Psoas muscle (tissue), 8 donors: ENCODE measurements around the gene TALDO1. TPM values are rescaled to one million over a fixed set of nuclear protein-coding genes. Genes with fewer than 3 reads are reported as not detected.

Source experiments
- ATAC-seq, 4 donors: fragments of 200-7000 bp; cut with Tn5 transposase; one replicate each; pipeline ENCODE4 v1.9.1; 2020; ENCODE audit warnings: moderate library complexity in 3 of 4, mild to moderate bottlenecking in 2 of 4
- DNase-seq, 2 donors: peaks; one replicate each; pipeline ENCODE4 v3.0.0-alpha.2; 2020
- H3K27ac ChIP-seq: fragments of 200-600 bp; one replicate; pipeline ENCODE4 v1.8.0; 2022
- H3K27me3 ChIP-seq, 3 donors: fragments of 200-600 bp in 1 of 3; one replicate each; pipeline versions ENCODE4 v1.6.1 to v1.8.0; 2013 to 2022; ENCODE audit warnings: low read length in 2 of 3, mild to moderate bottlenecking in 2 of 3, moderate library complexity in 1 of 3; ENCODE audit not compliant: insufficient read depth in 3 of 3
- H3K36me3 ChIP-seq, 2 donors: fragments of 200-600 bp in 1 of 2; one replicate each; pipeline versions ENCODE4 v1.6.1 to v1.8.0; 2013 to 2022; ENCODE audit warnings: low read depth in 1 of 2, mild to moderate bottlenecking in 1 of 2, moderate library complexity in 1 of 2; ENCODE audit not compliant: insufficient read depth in 1 of 2
- H3K4me1 ChIP-seq: fragments of 200-600 bp; one replicate; pipeline ENCODE4 v1.8.0; 2022
- H3K4me3 ChIP-seq: fragments of 200-600 bp; one replicate; pipeline ENCODE4 v1.8.0; 2022; ENCODE audit warnings: mild to moderate bottlenecking
- H3K9me3 ChIP-seq: fragments of 200-600 bp; one replicate; pipeline ENCODE4 v1.8.0; 2022
- WGBS, 3 donors: extraction: QIAGEN DNeasy Blood & Tissue Kit; methylation state at CpG; one replicate each; pipeline versions ENCODE4 v1.1.6 to v1.1.7; 2013; 5-methylcytosine and 5-hydroxymethylcytosine counted together
- intact Hi-C, 2 donors: fragments of 100-400 bp; cut with DNase I; formaldehyde crosslinking; loops; one replicate each; pipeline versions ENCODE4 v1.11.0 to v1.14.2; 2022
- polyA plus RNA-seq, 3 donors: library from polyadenylated mRNA; stranded (reverse); fragments of 200-250 nt; gene quantifications; one replicate each; pipeline ENCODE4 v1.2.3, GENCODE V29; 2013
- total RNA-seq, 4 donors: library from RNA; stranded (reverse); fragmentation: NEBNext Ultra II Directional in 2 of 4; extraction: Animal tissue kit (Norgen Biotek cat#: 25700) in 2 of 4; gene quantifications; one replicate each; pipeline versions ENCODE4 v1.2.1 to v1.2.4, GENCODE V29; 2021 to 2023
- TF ChIP-seq, protein P1 (sequence below): fragments of 200-600 bp; IDR thresholded peaks from one replicate; pipeline ENCODE4 v1.8.0; 2022; ENCODE audit warnings: antibody characterized with exemption
- donor health status: healthy with polysubstance abuse.
- donor health status: DM: no; HTN: no; CAD: no; lungs with moderate emphysema.
- donor health status: Bipolar disorder and iron deficiency.
- donor health status: healthy.
- donor health status: DM: yes; HTN: yes; CAD: no.
- donor health status: DM: no; HTN: no; CAD: no.
- donor health status: DM: no; HTN: no; CAD: no.
- donor health status: DM: yes; HTN: yes; CAD: no.

The TALDO1 gene
- total and polyA plus RNA-seq, 7 donors, result 58.7 to 140 (median 77.7) TPM

DNA sequence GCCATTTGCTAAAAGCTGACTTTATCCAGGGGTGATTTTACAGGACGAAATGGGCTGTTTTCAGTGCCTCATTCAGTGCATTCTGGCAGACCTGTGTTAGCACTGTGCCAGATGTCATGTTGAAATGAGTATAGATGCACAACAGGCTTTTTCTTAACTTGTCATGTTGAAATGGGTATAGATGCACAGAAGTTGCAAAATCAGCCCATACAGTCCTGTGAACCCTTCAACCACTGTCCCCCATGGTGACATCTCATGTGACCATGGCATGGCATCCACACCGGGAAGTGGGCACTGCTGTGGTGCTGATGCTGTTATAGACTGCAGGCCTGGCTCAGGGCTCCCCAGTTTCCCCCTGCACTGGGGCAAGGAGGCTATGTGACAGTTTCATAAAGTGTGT lies 2.5 kb downstream of the TALDO1 start:
- intact Hi-C loops, result no loop called here
- H3K4me3 ChIP-seq, result peak overlapping the region; percentile 94
- H3K27ac ChIP-seq, result no peak overlapping the region
- H3K4me1 ChIP-seq, result peaks cover 25% of the 10 kb centered on the region
- WGBS, 3 donors, result 59 to 86% (median 84%) methylated on average over 2 of the region's 2 CpGs
- TF ChIP-seq, protein P1, sequence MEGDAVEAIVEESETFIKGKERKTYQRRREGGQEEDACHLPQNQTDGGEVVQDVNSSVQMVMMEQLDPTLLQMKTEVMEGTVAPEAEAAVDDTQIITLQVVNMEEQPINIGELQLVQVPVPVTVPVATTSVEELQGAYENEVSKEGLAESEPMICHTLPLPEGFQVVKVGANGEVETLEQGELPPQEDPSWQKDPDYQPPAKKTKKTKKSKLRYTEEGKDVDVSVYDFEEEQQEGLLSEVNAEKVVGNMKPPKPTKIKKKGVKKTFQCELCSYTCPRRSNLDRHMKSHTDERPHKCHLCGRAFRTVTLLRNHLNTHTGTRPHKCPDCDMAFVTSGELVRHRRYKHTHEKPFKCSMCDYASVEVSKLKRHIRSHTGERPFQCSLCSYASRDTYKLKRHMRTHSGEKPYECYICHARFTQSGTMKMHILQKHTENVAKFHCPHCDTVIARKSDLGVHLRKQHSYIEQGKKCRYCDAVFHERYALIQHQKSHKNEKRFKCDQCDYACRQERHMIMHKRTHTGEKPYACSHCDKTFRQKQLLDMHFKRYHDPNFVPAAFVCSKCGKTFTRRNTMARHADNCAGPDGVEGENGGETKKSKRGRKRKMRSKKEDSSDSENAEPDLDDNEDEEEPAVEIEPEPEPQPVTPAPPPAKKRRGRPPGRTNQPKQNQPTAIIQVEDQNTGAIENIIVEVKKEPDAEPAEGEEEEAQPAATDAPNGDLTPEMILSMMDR, result no peak
- DNase-seq (no peak), ATAC-seq (no peak)
- peaks cover 0 to 3% of the 10 kb centered on the region in 2 donors for H3K36me3 ChIP-seq
- H3K9me3 ChIP-seq, result no peaks in the 10 kb centered on the region
- no peaks in the 10 kb centered on the region for H3K27me3 ChIP-seq

DNA sequence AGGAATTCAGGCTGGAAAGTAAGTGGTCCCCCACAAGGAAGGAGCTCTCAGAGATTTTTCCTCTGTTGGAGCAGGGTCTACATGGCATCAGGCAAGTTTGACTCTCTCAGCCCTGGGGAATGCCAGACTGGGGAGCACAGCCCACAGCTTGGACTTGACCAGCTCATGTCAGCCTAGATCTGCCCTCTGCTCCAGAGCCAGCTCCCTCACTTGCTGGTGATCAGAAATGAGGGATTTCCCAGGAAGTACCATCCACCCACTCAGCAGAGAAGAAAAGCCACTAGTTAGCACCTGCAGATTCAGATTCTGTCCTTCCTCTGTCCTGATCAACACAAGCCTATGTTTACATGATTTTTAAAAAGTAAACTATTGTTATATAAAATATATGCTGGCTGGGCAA lies 13.0 kb downstream of the TALDO1 start:
- intact Hi-C loops, result no loop called here
- Histone ChIP-seq H3K4me1 (peaks cover 4% of the 10 kb centered on the region), H3K27ac (no peak overlapping the region), H3K27me3 (no peaks in the 10 kb centered on the region), H3K4me3 (no peak overlapping the region), H3K36me3 (peaks cover 0 to 95% of the 10 kb centered on the region in 2 donors), H3K9me3 (no peaks in the 10 kb centered on the region)
- TF ChIP-seq, protein P1, result no peak
- DNase-seq (no peak), ATAC-seq (no peak)

DNA sequence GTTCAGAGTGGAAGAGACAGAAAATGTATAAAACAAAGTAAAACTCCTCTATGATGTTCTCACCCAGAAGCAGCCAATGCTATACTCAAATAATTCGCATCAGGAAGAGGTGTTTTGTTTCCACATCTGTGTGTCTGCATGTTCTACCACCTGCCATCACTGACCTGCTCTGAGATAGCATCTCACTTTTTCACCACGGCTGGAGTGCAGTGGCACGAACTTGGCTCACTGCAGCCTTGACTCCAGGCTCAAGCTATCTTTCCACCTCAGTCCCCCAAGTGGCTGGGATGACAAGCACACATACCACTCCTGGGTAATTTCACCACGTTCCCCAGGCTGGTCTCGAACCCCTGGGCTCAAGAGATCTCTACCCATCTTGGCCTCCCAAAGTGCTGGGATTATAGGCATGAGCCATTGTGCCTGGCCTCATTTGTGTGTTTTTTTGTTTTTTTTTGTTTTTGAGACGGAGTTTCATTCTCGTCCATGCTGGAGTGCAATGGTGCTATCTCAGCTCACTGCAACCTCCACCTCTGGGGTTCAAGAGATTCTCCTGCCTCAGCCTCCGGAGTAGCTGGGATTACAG lies 14.4 kb downstream of the TALDO1 start:
- Histone ChIP-seq H3K27me3 (no peaks in the 10 kb centered on the region), H3K9me3 (no peaks in the 10 kb centered on the region), H3K4me1 (peaks cover 4% of the 10 kb centered on the region), H3K4me3 (no peak overlapping the region), H3K27ac (no peak overlapping the region), H3K36me3 (peaks cover 0 to 96% of the 10 kb centered on the region in 2 donors)
- ATAC-seq (no peak), DNase-seq (no peak)
- intact Hi-C loops, result no loop called here
- TF ChIP-seq, protein P1, result no peak
- 89 to 90% (median 89%) methylated on average over 8 of the region's 8 CpGs for WGBS, 3 donors

DNA sequence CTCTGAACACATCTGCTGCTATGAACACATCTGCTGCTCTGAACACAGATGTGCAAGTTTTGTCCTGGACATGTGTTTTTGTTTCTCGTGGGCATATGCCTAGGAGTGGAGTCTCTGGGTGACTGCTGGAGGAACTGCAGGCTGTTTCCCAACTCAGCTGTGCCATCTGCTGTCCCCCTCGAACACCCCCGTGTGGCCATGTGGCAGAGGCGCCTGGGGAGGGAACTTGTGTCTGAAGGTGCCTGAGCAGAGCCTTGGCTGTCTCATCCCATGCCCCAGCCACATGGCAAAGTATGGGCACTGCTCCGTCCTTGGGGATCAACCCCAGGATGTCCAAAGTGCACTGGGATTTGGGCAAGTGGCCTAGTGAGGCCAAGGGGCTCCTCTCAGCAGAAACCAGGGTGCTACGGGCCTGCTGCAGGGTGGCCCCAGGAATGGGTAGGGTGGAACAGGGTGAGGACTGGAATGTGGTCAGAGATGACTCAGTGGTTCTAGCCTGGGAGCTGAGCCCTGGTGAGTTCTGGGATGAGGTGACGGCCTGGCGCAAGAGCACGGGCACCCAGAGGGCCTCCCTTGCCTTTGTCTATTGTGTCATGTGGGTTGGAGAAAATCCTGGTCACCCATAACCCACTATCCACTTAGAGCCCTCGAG lies 15.3 kb downstream of the TALDO1 start:
- peak overlapping the region; percentile 30 for H3K27ac ChIP-seq
- 46 to 57% (median 48%) methylated on average over 10 of the region's 10 CpGs for WGBS, 3 donors
- ATAC-seq (peak; percentile 51 to 74 (median 62)), DNase-seq (peak in 1 of 2 donors; percentile 67)
- peaks cover 4% of the 10 kb centered on the region for H3K4me1 ChIP-seq
- TF ChIP-seq, protein P1, result peak; percentile 11
- H3K4me3 ChIP-seq, result no peak overlapping the region
- no peaks in the 10 kb centered on the region for H3K9me3 ChIP-seq
- no peaks in the 10 kb centered on the region for H3K27me3 ChIP-seq
- intact Hi-C loops, result no loop called here
- peaks cover 0 to 96% of the 10 kb centered on the region in 2 donors for H3K36me3 ChIP-seq
